H9 (cell line): ENCODE results near the gene ACVR1C. TPM values are rescaled to one million over a fixed set of nuclear protein-coding genes. Genes with fewer than 3 reads are reported as not detected.

Experiments used
- DNase-seq: peaks from one replicate; pipeline ENCODE4 v3.0.0-alpha.2; 2017
- H2AFZ ChIP-seq: one replicate; pipeline ENCODE4 v1.6.1; 2013; ENCODE audit warnings: mild to moderate bottlenecking, low read length, control low read depth, moderate library complexity
- H2AK5ac ChIP-seq: 2 replicates; pipeline ENCODE4 v1.6.1; 2013; ENCODE audit warnings: low read length, control low read depth, mixed read lengths; ENCODE audit not compliant: insufficient read length
- H2BK120ac ChIP-seq: one replicate; pipeline ENCODE4 v1.6.1; 2013; ENCODE audit warnings: low read depth, mild to moderate bottlenecking, low read length, control low read depth, inconsistent platforms; ENCODE audit not compliant: poor library complexity, severe bottlenecking
- H2BK12ac ChIP-seq: 2 replicates; pipeline ENCODE4 v1.6.1; 2013; ENCODE audit warnings: low read length, control low read depth, mixed read lengths, low read depth; ENCODE audit not compliant: insufficient read length
- H2BK15ac ChIP-seq: 2 replicates; pipeline ENCODE4 v1.6.1; 2013; ENCODE audit warnings: low read depth, low read length, control low read depth
- H2BK20ac ChIP-seq: one replicate; pipeline ENCODE4 v1.6.1; 2013; ENCODE audit warnings: low read depth, mild to moderate bottlenecking, low read length, control low read depth, inconsistent platforms; ENCODE audit not compliant: poor library complexity, severe bottlenecking
- H2BK5ac ChIP-seq: 2 replicates; pipeline ENCODE4 v1.6.1; 2013; ENCODE audit warnings: low read length, control low read depth, mixed read lengths; ENCODE audit not compliant: insufficient read length
- H3K14ac ChIP-seq: 2 replicates; pipeline ENCODE4 v1.6.1; 2013; ENCODE audit warnings: low read length, control low read depth; ENCODE audit not compliant: insufficient read depth
- H3K18ac ChIP-seq: 2 replicates; pipeline ENCODE4 v1.6.1; 2013; ENCODE audit warnings: low read depth, mild to moderate bottlenecking, mixed read lengths, low read length, control low read depth; ENCODE audit not compliant: insufficient read length
- H3K23ac ChIP-seq: 2 replicates; pipeline ENCODE4 v1.6.1; 2013; ENCODE audit warnings: low read length, control low read depth, mixed read lengths, low read depth; ENCODE audit not compliant: insufficient read length
- H3K23me2 ChIP-seq: 2 replicates; pipeline ENCODE4 v1.6.1; 2013; ENCODE audit warnings: low read depth, mild to moderate bottlenecking, mixed read lengths, low read length, control low read depth; ENCODE audit not compliant: insufficient read length, poor library complexity, severe bottlenecking
- H3K27ac ChIP-seq: 2 replicates; pipeline ENCODE4 v1.5.1; 2013; ENCODE audit warnings: low read length, control low read depth, mixed read lengths, low read depth; ENCODE audit not compliant: insufficient read length
- H3K27me3 ChIP-seq: 2 replicates; pipeline ENCODE4 v1.6.1; 2013; ENCODE audit warnings: low read length, control low read depth, inconsistent platforms; ENCODE audit not compliant: insufficient read depth
- H3K4ac ChIP-seq: 2 replicates; pipeline ENCODE4 v1.6.1; 2013; ENCODE audit warnings: low read depth, mild to moderate bottlenecking, control low read depth, inconsistent platforms, low read length, moderate library complexity
- H3K4me1 ChIP-seq: 2 replicates; pipeline ENCODE4 v1.6.1; 2013; ENCODE audit warnings: low read length, control low read depth, inconsistent platforms; ENCODE audit not compliant: insufficient read depth
- H3K4me2 ChIP-seq: 2 replicates; pipeline ENCODE4 v1.6.1; 2013; ENCODE audit warnings: low read length, control low read depth, mixed read lengths; ENCODE audit not compliant: insufficient read length, insufficient read depth
- H3K56ac ChIP-seq: 2 replicates; pipeline ENCODE4 v1.6.1; 2013; ENCODE audit warnings: low read depth, mild to moderate bottlenecking, mixed read lengths, low read length, control low read depth; ENCODE audit not compliant: insufficient read length
- H3K79me1 ChIP-seq: 2 replicates; pipeline ENCODE4 v1.6.1; 2013; ENCODE audit warnings: low read depth, mild to moderate bottlenecking, moderate library complexity, low read length, control low read depth, inconsistent platforms; ENCODE audit not compliant: insufficient read depth, poor library complexity, severe bottlenecking
- H3K79me2 ChIP-seq: 2 replicates; pipeline ENCODE4 v1.6.1; 2013; ENCODE audit warnings: low read length, control low read depth, inconsistent platforms; ENCODE audit not compliant: insufficient read depth
- H3K9ac ChIP-seq: 2 replicates; pipeline ENCODE4 v1.6.1; 2013; ENCODE audit warnings: low read length, control low read depth, mixed read lengths; ENCODE audit not compliant: insufficient read length; ENCODE audit errors: extremely low read depth
- H3K9me3 ChIP-seq: one replicate; pipeline ENCODE4 v1.6.1; 2013; ENCODE audit warnings: low read depth, low read length, inconsistent platforms; ENCODE audit not compliant: control insufficient read depth
- H3T11ph ChIP-seq: one replicate; pipeline ENCODE4 v1.6.1; 2013; ENCODE audit warnings: mild to moderate bottlenecking, low read length, control low read depth, inconsistent platforms
- H4K20me1 ChIP-seq: one replicate; pipeline ENCODE4 v1.6.1; 2013; ENCODE audit not compliant: control insufficient read depth, insufficient read length, insufficient read depth
- H4K5ac ChIP-seq: 2 replicates; pipeline ENCODE4 v1.6.1; 2013; ENCODE audit warnings: low read depth, mild to moderate bottlenecking, mixed read lengths, low read length, control low read depth; ENCODE audit not compliant: insufficient read length
- H4K8ac ChIP-seq: replicated peaks from 2 replicates; pipeline ENCODE4 v1.6.1; 2013; ENCODE audit warnings: low read length, control low read depth, mixed read lengths, low read depth; ENCODE audit not compliant: insufficient read length
- H4K91ac ChIP-seq: 2 replicates; pipeline ENCODE4 v1.6.1; 2013; ENCODE audit warnings: low read depth, mild to moderate bottlenecking, moderate library complexity, mixed read lengths, low read length, control low read depth; ENCODE audit not compliant: insufficient read length
- H3K27ac Mint-ChIP-seq, 3 experiments: 2 replicates in 2 of 3; 3 replicates in 1 of 3; pipeline ENCODE4 v1.8.0; 2020 to 2021; ENCODE audit warnings: mixed read lengths in 3 of 3, mild to moderate bottlenecking in 1 of 3, moderate library complexity in 1 of 3
- H3K27me3 Mint-ChIP-seq: 2 replicates; pipeline ENCODE4 v1.8.0; 2021; ENCODE audit warnings: low read depth, mild to moderate bottlenecking, moderate library complexity, mixed read lengths
- H3K36me3 Mint-ChIP-seq, 3 experiments: 2 replicates in 2 of 3; 3 replicates in 1 of 3; pipeline ENCODE4 v1.8.0; 2020 to 2021; ENCODE audit warnings: low read depth in 3 of 3, mixed read lengths in 3 of 3; ENCODE audit not compliant: insufficient read depth in 1 of 3
- H3K4me1 Mint-ChIP-seq, 2 experiments: 2 replicates each; pipeline ENCODE4 v1.8.0; 2020; ENCODE audit warnings: mixed read lengths in 2 of 2
- H3K4me3 Mint-ChIP-seq, 2 experiments: 2 replicates in 1 of 2; 3 replicates in 1 of 2; pipeline ENCODE4 v1.8.0; 2020 to 2021; ENCODE audit warnings: mild to moderate bottlenecking in 2 of 2, mixed read lengths in 2 of 2, moderate library complexity in 1 of 2
- H3K9me3 Mint-ChIP-seq, 2 experiments: 2 replicates in 1 of 2; 3 replicates in 1 of 2; pipeline ENCODE4 v1.8.0; 2020; ENCODE audit warnings: mild to moderate bottlenecking in 2 of 2, mixed read lengths in 2 of 2, moderate library complexity in 1 of 2
- WGBS: extraction: QIAGEN DNeasy Blood & Tissue Kit; methylation state at CpG from one replicate; pipeline ENCODE4 v1.1.7; 2013; ENCODE audit warnings: missing lambda C conversion rate, low lambda C conversion rate, mixed read lengths; ENCODE audit not compliant: insufficient read length; ENCODE audit errors: extremely low coverage; 5-methylcytosine and 5-hydroxymethylcytosine counted together
- total RNA-seq: library from RNA; stranded (reverse); gene quantifications from 2 replicates; pipeline ENCODE4 v1.2.1, GENCODE V29; 2021
- TF ChIP-seq, protein P1 (sequence below): fragments of 200-600 bp; sonication (generic); conservative IDR thresholded peaks from 3 replicates; pipeline ENCODE4 v1.8.0; 2021; ENCODE audit warnings: antibody characterized with exemption, mild to moderate bottlenecking

Gene ACVR1C
- total RNA-seq, 1 experiment from 2014 or later: 0.81 TPM

DNA sequence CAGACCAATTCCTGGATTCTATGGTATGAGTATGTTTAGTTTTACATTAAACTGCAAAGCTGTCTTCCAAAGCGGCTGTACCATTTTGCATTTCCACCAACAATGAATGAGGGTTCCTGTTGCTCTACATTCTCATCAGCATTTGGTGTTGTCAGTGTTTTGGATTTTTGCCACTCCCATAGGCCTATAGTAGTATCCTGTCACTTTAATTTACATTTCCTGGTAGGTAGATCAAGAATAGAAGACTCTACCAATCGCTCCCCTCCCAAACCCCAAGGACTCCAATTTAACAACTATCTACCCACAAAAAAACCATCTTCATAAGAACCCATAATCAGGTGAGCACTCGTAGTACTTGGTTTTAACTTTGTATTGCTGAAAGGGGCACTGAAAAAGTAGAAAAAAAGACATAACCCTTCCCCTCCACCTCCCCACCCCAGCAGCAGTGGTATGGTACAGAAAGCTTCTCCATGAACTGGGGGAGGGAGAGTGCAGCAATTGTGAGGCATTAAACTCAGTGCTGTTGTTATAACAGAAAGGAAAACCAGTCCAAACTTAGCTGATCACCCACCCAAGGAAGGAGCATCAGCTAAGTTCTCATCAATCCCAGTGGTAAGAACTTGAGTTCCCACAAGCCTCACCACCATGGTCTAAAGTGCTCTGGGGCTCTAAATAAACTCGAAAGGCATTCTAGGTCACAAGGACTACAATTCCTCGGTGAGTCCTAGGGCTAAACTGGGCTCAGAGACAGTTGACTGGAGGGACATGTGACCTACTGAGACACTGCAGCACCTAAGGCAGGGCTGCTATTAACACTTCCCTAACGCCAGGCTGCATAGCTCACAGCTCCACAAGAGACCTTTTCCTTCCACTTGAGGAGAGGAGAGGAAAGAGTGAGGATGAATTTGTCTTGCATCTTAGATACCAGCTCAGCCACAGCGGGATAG is 149.3 kb downstream of the ACVR1C start:
- Histone ChIP-seq H4K20me1 (no peaks in the 10 kb centered on the region), H3T11ph (no peak overlapping the region), H3K4me2 (no peak overlapping the region), H3K9me3 (no peaks in the 10 kb centered on the region), H3K79me1 (no peaks in the 10 kb centered on the region), H3K4ac (no peak overlapping the region), H3K27ac (no peak overlapping the region), H3K79me2 (no peaks in the 10 kb centered on the region), H3K18ac (no peak overlapping the region), H3K27me3 (no peaks in the 10 kb centered on the region), H2BK120ac (no peak overlapping the region), H3K9ac (no peak overlapping the region), H2AFZ (no peak overlapping the region), H4K8ac (no peak overlapping the region), H2AK5ac (no peak overlapping the region), H4K91ac (no peak overlapping the region), H3K14ac (no peak overlapping the region), H3K56ac (no peak overlapping the region), H3K23ac (no peak overlapping the region), H2BK12ac (no peak overlapping the region), H2BK20ac (no peak overlapping the region), H3K23me2 (no peaks in the 10 kb centered on the region), H2BK15ac (no peak overlapping the region), H3K4me1 (no peaks in the 10 kb centered on the region), H4K5ac (no peak overlapping the region), H2BK5ac (no peak overlapping the region)
- TF ChIP-seq, protein P1, sequence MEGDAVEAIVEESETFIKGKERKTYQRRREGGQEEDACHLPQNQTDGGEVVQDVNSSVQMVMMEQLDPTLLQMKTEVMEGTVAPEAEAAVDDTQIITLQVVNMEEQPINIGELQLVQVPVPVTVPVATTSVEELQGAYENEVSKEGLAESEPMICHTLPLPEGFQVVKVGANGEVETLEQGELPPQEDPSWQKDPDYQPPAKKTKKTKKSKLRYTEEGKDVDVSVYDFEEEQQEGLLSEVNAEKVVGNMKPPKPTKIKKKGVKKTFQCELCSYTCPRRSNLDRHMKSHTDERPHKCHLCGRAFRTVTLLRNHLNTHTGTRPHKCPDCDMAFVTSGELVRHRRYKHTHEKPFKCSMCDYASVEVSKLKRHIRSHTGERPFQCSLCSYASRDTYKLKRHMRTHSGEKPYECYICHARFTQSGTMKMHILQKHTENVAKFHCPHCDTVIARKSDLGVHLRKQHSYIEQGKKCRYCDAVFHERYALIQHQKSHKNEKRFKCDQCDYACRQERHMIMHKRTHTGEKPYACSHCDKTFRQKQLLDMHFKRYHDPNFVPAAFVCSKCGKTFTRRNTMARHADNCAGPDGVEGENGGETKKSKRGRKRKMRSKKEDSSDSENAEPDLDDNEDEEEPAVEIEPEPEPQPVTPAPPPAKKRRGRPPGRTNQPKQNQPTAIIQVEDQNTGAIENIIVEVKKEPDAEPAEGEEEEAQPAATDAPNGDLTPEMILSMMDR: no peak
- Mint-ChIP-seq H3K36me3 (no peaks in the 10 kb centered on the region), H3K27me3 (no peaks in the 10 kb centered on the region), H3K4me1 (no peaks in the 10 kb centered on the region), H3K9me3 (no peaks in the 10 kb centered on the region), H3K4me3 (no peak overlapping the region), H3K27ac (no peak overlapping the region)
- no CpG with 5 or more reads among the region's 7 CpGs for WGBS
- DNase-seq: no peak
